M059J (cell line): ENCODE data around the gene EVL. TPM values are rescaled to one million over a fixed set of nuclear protein-coding genes. Genes with fewer than 3 reads are reported as not detected.

Experiments used
- DNase-seq: peaks from one replicate; pipeline ENCODE4 v3.0.0-alpha.2; 2012; ENCODE audit warnings: low read depth
- total RNA-seq: library from RNA; depleted of rRNA; stranded (reverse); fragments of >200 nt; shearing (Covaris generic); gene quantifications from 2 replicates; pipeline ENCODE4 v1.2.3, GENCODE V29; 2014

EVL gene
- total RNA-seq, 1 experiment from 2014 or later: 21.8 TPM

DNA sequence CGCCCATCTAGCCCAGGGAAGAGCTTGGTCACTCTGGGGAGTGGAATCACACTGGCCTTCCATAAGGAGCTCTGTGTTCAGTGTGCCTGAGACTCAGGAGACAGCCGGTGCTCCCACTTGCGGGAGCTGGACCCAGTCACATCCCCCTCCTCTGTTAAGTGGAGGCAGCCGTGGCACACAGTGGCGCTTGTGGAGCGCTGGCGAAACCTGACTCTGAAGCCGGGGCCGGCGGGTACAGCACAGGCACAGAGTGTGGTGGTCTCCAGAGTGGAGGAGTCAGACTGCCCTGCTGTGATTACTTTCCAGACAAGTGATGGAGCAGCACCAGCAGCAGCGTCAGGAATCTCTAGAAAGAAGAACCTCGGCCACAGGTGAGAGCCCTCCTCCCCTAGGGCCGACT lies 61.2 kb downstream of the EVL start:
- DNase-seq: no peak

DNA sequence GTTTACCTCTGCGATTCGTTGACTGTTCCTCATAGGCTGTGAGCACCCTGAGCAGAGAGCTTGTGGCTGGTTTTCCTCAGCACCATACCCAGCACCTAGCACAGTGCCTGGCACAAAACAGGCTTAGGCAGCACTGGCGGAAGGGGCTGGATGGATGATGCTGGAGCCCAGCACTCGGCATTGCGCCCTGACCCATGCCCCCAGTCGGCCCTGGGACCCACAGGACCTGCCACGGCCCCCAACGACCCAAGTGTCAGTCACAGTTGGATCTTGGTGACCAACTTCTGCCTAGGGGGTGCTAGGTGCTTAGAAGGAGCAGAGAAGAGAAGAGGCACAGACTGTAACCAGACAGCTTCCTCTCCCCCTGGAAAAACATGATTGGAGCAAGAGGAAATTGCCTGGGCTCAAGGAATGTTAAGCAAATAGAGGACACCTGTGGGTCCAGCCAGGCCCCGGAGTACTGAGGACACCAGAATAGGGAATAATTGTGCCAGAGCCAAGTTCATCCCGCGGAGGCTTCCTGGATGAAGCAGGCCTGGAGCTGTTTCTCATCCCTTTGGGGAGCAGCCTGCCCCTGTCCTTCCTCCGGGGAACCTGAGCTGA lies 62.7 kb downstream of the EVL start:
- DNase-seq: no peak

DNA sequence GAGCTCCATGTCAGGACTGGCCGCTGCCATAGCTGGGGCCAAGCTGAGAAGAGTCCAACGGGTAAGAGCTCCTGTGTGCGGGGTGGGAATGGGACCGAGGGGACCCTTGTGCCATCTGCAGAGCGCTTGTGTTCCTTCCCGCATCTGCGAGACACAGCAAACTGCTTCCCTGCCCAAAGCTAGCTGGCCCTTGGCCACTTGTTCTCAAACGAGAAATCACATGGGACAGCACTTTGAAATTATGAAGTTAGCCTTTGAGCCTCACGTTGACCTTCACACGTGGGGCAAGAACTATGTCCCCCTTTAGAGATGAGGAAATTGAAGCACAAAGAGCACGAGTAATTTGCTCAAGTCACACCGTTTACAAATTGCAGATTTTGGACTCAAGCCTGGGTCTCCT lies 63.5 kb downstream of the EVL start:
- no peak for DNase-seq

DNA sequence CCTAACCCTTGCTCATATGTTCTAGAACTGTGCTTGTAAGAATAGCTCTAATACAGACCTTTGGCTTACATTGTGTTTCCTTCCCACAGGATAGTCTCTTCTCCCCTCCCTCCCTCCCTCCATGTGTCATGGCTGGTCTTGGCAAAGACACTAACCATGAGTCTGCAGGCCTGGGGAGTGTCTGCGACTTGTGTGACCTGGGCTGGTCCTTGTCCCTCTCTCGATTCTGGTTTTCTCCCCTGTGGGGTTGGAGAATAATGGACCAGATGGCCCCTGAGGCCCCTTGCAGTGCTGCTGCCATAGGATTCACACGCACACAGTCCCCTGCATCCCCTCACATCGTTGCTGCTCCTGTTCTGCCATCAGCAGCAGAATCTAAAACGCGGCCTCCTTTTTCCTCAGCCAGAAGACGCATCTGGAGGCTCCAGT lies 64.0 kb downstream of the EVL start:
- DNase-seq: no peak

DNA sequence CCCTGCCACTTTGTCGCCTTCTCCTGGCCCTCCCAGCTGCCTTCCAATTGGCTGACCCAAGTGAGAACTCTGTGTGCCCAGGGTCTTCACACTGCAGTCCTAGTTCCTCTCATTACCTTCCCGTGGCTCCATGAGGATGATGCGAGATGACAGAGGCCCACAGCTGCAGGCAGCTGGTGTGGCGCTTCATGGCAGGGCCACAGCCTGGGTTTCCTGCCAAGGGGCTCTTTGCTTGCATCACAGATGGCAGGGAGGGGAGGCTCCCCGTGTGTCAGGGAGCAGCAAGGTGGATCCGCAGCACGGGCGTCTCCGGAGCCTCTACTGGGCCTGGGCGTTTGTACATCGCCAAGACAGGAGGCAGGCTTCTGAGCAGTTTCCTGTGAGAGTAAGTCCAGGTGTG lies 65.3 kb downstream of the EVL start:
- no peak for DNase-seq

DNA sequence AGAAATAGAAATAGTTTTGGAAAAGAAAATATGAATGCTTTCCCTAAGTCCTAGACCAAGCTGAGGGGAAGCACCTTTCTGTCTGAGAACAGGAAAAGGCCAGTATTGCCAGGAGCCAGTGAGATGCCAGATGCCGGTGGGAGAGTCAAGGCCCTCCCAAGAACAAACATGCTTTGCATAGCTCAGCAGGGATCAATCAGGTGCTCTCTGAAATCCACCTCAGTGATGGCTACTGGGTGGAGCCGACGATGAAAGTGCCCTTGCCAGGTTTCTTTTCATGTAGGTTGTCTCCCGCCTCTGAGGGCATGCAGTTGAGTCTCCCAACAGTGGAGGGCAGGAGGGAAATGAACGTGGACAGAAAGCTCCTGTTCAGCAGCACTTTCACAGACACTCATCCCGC lies 66.0 kb downstream of the EVL start:
- DNase-seq: no peak

DNA sequence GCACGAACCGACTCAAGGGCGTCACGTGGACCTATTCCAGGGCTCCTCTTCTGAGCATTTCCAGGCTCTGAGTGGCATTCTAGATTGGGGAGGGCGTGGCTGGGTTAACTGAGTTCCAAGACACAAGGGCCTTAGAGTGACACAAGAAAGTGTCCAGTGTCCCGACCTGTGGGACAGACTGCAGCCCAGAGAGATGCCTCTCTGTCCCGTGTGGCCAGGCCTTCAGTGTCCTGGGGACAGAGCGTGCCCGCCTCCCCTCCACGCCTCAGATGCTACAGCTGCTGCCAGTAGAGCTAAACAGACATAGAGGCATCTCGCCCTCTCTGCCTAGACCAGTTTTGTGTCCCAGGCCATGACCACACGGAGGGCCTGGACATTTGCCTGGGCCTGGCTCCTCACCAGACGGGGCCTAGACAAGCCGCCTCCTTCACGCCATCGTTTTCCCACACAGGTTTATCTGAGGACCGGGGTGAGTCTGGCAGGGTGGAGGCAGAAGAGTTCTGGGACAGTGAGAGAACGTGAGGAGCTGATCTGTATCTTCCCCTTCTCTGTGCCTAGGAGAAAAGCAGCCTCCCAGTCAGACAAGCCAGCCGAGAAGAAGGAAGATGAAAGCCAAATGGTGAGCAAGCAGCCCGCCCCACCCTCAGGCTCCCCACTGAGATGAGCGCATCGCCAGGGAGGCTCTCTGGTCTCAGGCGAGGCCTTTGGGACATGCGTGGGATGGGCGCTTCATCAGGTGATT lies 67.1 kb downstream of the EVL start:
- no peak for DNase-seq

DNA sequence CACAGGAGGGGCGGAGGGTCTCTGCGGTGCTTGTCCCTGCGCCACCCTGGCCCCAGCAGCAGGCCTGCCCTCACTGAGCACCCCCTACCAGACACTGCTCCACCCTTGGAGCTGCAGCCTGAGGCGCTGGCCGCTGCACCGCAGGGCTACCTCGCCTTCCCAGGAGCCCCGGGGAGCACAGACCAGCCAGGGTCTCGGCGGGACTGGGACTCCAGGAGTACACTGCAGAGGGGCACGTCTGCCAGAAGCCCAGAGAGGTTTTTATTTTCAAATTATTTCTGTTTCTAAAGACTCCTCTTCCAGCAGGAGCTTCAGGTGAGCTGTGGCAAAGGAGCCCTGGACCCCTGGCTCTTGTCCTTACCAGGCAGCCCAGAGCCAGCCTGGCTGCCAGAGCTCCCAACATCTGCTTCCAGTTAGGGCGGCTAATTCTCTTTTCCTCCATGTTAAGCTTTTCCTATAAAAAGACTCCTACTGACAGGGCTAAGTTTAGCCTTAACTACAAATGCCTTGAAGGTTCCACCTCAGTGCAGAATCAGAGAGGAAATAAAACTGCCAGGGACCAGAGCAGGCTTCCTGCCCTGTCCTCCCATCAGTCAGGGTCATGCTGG lies 67.8 kb downstream of the EVL start:
- DNase-seq: no peak

DNA sequence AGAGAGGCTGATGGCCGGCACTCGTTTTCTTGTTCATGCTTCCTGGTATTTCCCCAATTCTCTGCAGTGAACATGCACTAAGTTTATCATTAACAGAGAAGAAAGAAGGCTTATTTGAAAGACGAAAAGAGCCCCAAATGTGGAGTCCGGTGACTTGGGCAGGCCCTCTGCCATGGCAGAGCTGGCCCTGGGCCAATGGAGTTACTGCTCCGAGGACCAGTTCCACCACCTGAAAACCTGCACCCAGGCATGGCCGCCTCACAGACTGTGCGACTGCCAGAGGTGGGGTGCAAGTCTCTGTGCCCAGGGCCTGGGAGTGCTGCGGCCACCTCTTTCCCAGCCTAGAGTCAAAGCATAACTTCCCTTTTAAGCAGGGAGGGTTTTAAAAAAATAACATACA lies 69.4 kb downstream of the EVL start:
- DNase-seq: no peak

DNA sequence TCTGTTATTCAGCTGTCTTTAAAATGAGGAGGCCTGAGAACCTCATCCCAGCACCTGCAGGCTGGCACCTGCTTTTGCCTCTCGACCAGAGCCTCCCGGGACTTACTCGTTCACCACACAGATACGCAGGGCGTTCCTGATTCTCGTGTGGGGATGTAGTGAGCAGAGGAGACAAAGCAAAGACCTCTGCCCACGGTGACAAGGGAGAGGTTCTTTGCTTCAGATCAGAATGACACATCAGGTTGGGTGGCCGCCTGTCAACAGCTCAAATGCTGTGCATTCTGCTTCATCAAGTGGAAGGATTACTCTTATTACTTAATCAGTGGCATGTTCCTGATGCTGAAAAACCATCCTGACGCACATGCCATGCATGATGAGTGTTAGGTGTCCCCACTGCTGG lies 69.9 kb downstream of the EVL start:
- DNase-seq: no peak

DNA sequence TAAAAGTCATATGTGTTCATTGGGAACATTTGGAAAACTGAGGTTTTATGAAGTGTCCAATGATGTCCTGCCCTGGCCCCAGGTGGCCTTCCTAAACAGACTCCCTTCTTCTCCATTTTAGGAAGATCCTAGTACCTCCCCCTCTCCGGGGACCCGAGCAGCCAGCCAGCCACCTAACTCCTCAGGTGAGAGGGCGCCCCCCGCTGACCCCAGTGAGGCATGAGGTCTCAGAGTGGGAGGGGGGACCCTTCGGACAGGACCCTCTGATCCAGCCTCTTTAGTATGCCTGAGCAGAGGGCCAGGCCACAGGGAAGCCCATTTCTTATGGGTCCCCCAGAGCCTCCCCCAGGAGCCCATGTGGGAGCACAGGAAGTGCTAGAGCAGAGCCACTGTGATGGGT lies 70.6 kb downstream of the EVL start:
- no peak for DNase-seq

DNA sequence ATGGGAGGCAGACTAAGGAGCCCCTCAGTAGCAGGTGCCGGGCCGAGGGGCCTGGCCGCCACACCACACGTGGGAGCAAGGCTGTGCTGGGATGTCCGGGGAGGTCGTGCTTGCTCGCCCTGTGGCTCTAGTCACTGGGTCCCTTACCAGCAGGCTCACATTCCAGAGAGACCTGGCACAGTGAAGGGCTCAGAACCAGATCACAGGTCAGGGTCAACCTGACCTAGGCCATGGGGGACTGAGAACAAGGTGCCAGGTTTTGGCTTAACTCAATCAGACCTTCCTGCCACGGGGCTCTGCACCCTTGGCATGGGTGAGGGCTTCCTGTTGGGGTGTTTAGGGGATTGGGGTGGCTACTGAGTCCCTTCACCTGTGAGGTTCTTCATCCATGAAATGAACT lies 72.0 kb downstream of the EVL start:
- no peak for DNase-seq

DNA sequence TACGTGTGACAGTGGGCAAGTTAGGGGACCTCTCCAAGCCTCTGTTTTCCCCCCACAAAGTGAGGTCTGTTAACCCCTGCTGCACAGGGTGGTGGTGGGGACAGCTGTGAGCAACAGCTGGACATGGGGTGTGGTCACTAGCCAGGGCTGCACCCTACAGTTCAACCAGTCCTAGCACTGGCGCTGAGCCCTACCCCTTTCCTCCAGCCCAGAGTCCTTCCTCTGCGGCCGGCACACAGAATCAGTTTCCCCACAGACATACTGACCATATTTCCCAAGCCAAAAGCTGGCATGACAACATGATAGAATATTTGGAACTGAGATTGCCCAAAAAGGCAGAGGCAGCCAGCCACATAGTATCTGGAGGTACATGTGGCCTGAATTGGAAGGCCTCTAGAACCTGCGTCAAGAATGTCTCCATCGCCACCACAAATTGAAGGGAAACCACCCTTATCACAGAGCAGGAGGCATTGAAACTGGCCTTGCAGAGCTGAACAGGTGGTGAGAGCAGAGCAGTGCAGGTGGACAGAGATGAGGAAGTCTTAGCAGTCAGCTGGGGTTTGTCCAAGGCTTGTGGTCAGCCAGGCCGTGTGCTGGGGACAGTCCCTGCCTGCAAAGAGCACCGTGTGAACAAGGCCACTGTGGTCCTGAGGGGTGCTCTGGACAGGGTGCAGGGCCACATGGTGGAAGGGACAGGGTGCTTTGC lies 73.0 kb downstream of the EVL start:
- no peak for DNase-seq

DNA sequence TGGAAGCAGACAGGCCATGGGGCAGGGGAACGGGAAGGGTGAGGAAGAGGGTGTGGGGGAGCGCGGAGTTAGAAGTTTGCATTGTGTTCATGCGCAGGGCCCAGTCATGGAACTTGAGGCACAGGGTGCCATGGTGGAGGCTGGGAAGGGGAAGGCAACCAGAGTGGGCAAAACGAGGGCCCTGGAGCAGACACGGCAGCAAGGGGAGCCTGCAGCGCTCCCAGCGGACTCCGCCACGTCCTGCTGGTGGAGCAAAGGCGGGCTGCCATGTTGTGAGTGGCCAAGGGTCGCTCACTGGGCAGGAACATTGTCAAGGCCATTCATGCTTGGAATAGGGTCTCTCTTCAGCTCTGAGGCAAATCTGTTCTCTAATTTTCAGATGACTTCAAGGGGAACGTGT lies 73.7 kb downstream of the EVL start:
- no peak for DNase-seq

DNA sequence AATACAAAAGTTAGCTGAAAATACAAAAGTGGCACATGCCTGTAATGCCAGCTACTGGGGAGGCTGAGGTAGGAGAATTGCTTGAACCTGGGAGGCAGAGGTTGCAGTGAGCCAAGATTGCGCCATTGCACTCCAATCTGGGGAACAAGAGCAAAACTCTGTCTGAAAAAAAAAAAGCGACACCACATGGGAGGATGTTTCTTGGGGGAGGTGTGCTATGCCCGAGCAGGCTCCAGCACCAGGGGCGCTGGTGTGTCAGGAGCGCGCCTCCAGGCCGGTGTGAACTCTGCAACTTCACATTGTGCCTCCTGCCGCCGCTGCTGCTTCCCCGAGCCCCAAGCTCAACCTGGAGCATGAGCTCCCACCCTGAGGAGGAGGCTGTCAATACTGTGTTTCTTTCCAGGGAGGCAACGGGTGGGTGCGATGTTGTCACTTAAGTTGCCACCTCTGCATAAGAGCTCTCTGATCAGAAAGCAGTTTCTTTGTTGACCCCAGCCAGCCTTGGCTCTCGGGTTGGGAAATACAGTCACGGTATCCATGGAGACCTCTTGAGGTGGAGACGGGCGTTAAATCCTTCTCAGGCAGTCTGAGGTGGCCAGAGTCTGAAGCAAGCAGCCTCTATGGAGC lies 75.3 kb downstream of the EVL start:
- no peak for DNase-seq

DNA sequence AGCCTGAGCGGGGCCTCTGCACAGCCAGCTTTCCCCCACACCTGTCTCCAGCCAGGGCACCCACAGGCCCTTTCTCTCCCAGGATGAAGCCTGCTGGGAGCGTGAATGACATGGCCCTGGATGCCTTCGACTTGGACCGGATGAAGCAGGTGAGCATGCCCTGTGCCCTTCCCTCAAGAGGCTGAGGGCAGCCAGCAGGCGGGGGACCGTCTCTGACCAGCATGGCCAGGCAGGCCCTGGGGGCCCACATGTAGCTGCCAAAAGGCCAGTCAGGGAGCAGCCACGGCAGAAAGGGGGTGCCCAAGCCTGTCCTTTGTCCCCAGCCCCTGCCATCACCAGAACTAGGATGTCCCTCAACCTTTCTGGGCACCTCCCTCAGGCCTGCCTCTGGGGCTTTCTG lies 75.9 kb downstream of the EVL start:
- DNase-seq: no peak

DNA sequence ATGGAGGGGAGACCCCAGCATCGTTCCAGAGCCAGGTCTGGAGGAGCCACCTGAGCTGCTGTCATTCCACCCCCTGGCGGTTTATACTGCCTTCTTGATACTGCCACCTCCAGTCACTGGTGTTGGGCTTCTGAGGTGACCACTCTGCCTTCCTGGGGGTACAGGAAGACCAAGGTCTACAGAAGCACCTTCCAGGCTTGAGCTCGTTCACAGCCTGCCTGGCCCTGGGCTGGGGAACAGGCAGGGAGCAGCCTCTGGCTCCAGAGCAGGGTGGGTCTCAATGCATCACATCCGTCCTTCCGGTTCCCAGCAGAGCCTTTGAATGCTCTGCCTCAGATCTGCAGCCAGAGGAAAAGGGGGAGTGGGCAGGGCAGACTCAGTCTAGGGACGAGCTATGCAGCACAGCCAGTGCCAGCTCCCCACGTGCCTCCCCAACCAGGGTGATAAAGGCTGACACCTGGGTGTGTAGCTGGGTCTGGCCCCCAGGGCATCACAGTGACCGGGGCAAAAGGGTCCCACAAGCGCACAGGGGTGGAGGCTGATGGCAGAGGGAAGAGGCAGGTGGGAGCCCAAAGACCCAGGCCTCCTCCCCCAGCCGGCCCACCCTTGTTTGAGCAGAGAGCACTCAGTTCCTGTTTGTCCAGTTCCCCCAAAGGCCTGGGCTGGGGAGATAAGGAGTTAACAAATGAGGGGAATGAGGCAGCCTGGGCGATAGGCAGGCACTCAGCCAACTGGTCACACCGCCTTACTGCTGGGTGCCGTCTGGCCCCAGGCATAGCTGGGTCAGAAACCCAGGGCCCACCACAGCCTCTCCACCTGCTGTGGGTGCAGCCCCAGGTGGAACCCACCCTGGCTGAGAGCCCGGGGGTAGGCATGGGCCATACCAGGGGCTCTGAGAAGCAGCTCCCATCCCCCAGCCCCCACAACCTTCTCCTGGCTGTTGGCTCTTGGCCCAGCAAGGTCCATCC lies 77.1 kb downstream of the EVL start:
- DNase-seq: no peak

DNA sequence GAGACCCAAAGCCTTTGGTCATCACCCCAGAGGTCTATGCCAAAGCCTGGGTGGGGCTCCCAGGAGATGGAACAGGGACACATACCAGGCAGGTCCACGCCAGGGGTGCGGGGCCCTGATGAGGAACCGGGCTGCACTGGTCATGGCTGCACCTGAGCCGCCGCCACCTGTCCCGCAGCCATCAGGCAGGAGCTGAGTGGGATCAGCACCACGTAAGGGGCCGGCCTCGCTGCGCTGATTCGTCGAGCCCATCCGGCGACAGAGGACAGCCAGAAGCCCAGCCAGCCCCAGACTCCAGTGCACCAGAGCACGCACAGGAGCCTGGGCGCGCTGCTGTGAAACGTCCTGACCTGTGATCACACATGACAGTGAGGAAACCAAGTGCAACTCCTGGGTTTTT lies 78.3 kb downstream of the EVL start:
- DNase-seq: no peak

DNA sequence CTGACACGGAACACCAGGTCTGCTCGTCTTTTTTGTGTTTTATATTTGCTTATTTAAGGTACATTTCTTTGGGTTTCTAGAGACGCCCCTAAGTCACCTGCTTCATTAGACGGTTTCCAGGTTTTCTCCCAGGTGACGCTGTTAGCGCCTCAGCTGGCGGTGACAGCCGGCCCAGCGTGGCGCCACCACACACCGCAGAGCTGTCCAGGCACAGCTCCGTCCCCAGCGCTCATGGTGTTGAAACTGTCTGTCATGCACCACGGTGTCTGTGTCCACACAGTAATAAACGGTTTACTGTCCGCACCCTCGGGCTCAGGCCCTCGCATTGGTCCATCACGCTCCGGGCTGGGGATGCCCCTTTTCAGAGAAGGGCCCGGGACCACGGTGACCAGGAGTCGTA lies 78.7 kb downstream of the EVL start:
- no peak for DNase-seq

DNA sequence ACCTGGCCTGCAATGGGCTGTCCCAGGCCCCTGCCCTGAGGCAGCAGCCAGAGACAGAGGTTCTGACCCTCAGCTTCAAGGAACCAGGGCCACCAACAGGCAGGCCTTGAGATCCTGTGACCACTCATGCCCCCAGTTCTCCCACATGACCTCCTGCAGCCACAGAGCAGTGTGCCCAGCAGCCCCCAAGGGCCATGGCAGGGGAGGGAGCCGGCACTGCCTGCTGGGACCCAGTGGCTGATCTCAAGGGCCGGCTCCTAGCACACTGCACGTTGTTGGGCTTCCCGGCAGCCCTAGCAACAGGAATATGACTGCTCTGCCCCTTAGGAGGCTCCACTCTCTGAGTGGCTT lies 79.4 kb downstream of the EVL start:
- no peak for DNase-seq

DNA sequence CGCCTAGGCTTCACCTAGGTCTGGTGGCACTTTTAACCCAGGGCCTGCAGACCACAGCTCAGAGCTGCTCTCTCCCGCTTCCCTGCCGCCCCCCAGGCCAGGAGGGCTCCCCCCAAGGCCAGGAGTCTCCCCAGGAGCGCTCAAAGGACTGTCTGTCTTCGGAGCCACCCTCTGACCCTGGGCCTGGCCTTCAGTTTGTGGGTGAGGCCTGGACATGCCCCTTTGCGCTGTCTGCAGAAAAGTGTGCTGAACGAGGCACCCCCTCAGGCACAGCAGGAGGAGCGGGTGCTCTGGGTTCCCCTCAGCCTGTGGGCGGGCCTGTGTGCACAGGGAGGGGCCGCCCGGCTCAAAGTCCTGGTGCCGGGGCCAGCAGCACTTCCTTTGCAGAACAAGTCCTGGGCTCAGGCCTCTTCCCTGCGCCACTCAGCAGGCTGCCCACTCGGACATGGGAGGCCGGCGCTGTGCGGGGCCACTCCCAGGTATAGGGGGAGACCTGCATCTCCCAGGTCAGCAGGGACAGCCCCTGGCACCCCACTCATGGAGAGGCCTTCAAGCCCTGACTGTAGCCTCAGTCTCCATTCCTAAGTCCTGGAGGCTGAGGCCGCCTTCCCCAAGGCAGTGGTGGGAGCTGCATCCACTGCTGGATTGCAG lies 79.9 kb downstream of the EVL start:
- DNase-seq: no peak
